Smooth muscle cell of the brain vasculature (primary cell): Measurements from ENCODE around the gene TMEM238L.

Experiments used
- DNase-seq: peaks from one replicate; pipeline ENCODE4 v3.0.0-alpha.2; 2012; ENCODE audit warnings: low read depth, low spot score

Gene TMEM238L

GRCh38 chr17:10805911-10806310 is 2.0 kb upstream of the TMEM238L start:
- DNase-seq = no peak

GRCh38 chr17:10804546-10804945 is 647 bp upstream of the TMEM238L start:
- no peak for DNase-seq

GRCh38 chr17:10803350-10803749 is 549 bp downstream of the TMEM238L start:
- DNase-seq = no peak

GRCh38 chr17:10802496-10803284 is 1.2 kb downstream of the TMEM238L start:
- DNase-seq = no peak

DNA sequence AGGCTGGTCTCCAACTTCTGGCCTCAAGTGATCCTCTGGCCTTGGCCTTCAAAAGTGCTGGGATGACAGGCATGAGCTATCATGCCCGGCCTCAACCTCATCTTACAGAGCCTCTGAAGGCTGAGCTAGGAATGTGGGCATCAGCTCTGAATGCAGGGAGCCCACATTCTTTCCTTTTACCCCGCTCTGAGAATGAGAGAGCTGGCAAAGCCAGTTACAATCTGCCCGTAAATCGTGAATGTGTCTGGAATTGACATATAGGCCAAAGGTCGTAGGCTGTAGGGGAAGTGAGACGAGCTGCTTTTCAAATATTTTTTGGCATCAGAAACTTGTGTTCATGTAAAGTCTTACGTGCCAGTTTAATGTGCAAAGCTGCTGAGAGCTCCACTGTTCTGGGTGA is 4.5 kb downstream of the TMEM238L start:
- DNase-seq = no peak

DNA sequence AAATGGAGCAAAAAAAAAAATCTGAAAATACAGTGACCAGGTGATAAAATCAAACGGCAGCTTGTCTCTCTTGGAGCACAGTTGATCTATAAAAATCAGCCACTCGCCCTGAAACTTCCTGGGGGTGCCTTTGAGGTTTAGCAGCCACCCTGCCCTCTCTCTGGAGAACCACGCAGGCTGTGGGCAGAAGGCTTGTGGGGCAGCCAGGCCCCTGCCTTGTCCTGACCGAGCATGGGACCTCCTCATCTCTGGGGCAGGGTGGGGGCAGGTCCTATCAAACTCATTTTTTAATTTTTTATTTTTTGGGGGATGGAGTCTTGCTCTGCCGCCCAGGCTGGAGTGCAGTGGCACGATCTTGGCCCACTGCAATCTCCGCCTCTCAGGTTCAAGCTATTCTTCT is 5.0 kb downstream of the TMEM238L start:
- no peak for DNase-seq

- DNase-seq = no peak
These were observed 5.6 kb downstream of the TMEM238L start for GRCh38 chr17:10798332-10798749.

GRCh38 chr17:10797476-10798328 is 6.2 kb downstream of the TMEM238L start:
- DNase-seq = no peak

- no peak for DNase-seq
These were observed 10.1 kb downstream of the TMEM238L start for GRCh38 chr17:10793816-10794215.

GRCh38 chr17:10793256-10793655 is 10.6 kb downstream of the TMEM238L start:
- no peak for DNase-seq

DNA sequence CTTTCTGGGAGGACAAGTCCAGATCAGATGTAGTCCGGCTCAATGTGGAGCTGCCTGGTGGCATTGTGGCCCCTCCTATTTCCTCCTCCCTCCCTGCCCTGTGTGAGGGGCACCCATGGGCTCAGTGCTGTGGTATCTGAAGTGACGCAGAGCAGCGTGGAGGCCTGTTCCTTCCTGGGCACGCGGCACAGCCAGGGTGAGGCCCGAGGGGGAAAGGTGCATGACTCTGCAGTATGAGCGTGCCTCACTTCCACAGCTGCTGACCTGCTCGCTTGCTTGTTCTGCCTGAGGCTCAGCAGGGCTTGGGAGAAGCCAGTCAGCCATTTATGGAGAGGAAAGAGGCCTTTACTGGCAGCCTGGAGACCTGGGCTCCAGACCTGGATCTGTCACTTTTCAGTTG is 11.7 kb downstream of the TMEM238L start:
- DNase-seq = no peak

GRCh38 chr17:10790491-10791401 is 13.2 kb downstream of the TMEM238L start:
- no peak for DNase-seq

DNA sequence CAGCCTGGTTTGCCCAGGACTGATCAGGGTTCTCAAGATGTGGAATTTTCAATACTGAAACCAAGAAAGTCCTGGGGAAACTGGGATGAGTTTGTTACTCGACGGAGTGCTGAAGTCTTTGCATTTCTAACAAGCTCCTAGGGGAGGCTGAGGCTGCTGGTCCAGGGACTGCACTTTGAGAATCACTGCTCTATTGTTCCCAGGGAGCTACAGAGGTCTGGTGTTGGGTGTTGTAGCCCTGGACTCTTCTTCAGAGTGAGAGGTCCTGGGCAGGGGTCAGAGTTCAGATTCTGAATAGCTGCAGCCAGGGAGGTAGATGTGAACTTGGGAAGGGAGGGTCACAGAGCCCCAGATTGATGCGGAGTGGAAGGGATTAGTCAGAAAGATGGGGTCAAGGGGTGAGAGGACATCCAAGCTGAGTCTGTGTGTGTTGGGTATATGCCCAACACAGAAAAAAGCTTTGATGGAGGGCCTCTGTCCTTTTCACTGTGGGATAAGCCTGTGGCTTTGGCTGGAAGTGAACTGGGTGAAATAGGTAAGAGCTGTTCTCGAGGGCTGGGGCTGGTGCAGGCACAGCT is 14.1 kb downstream of the TMEM238L start:
- no peak for DNase-seq

GRCh38 chr17:10787306-10788045 is 16.4 kb downstream of the TMEM238L start:
- DNase-seq = no peak

GRCh38 chr17:10785295-10785694 is 18.6 kb downstream of the TMEM238L start:
- DNase-seq = no peak

DNA sequence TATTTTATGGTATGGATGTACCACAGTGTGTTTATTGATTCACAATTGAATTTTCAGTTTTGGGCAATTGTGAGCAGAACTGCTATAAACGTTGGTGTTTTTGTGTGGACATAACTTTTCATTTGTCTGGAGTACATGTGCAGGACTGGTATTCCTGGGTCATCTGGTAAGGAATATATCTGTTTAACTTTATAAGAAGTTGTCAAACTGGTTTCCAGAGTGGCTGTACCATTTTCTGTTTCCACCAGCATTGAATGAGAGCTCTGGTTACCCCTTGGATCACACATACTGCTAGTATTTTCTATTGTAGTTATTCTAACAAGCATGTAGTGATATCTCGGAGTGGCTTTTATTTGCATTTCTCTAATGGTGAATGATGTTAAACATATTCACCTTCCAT is 24.3 kb downstream of the TMEM238L start:
- DNase-seq = no peak

- DNase-seq = no peak
These were observed 26.0 kb downstream of the TMEM238L start for GRCh38 chr17:10777890-10778289.

DNA sequence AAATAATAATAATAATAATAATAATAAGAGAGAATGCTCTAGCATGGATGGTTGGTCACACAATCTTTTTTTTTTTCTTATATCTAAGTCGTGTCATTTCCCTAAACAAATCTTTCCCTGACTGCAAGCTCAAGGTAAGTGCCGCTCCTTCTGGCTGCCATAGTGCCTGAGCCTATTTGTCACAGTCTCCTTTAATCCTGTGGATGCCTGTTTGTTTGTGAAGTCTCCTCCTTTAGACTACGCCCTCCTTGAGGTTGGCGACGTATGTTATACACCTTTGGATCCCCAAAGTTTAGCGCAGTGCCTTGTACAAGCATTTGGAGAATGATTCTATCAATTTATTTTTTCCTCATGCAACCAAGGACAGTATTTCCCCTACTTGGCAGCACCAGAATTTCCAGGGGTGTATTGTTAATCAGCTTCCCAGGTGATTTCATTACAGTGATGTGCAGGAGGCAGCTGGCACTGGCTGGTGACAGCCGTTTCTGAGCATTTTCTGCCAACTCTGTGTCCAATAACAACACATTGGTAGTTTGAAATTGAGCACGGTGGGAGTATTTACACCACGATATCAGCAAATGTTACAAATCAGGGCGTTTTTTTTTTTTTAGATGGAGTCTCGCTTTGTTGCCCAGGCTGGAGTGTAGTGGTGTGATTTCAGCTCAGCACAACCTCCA is 26.6 kb downstream of the TMEM238L start:
- no peak for DNase-seq

GRCh38 chr17:10776381-10776780 is 27.5 kb downstream of the TMEM238L start:
- DNase-seq = no peak

- DNase-seq = no peak
These were observed 28.1 kb downstream of the TMEM238L start for GRCh38 chr17:10775740-10776356.
